HG02840 (cell line): ENCODE results near the gene CR1L.
"Not testable (repeated sequence)": the region's sequence is repeated elsewhere in the genome, so short reads cannot be mapped to it uniquely, and the experiment has no call there.

Experiments
- ATAC-seq: cut with Tn5 transposase; IDR thresholded peaks from one replicate; pipeline ENCODE4 v1.9.1; 2021; ENCODE audit warnings: mild to moderate bottlenecking, moderate library complexity, moderate number of reproducible peaks; ENCODE audit not compliant: unreplicated experiment, low FRiP score

CR1L gene

DNA sequence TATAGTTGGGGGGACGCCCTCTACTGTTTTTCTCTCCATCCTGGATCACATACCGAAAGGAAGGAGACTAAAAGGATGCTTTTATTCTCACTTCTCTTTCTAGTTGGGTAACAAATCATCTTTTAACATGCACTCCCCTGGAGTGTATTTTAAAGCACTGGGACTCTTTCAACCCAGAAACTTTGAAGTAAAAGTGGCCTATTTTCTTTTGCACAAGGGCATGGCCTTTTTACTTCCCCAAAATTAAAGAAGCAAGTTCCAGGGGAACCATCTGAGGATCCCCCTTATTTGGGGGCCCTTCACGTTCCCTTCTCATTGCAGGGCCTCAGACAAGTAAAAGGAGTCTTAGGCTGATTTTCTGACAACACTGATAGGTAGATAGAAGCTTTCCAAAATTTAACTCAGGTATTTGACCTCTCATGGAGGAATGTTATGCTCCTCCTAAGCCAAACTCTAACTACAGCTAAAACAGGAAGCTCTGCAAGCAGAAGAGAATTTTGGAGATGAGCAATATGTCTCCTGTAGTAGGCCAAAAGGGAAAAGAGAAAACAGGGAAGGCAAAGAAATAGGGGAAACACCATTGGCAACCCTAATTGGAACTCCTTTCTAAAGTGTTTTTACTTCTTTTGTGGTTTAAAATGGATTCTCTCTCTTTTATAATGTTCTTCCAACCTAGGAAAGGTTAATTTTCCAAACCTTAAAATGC is 98.1 kb downstream of the CR1L start:
- ATAC-seq: no peak

DNA sequence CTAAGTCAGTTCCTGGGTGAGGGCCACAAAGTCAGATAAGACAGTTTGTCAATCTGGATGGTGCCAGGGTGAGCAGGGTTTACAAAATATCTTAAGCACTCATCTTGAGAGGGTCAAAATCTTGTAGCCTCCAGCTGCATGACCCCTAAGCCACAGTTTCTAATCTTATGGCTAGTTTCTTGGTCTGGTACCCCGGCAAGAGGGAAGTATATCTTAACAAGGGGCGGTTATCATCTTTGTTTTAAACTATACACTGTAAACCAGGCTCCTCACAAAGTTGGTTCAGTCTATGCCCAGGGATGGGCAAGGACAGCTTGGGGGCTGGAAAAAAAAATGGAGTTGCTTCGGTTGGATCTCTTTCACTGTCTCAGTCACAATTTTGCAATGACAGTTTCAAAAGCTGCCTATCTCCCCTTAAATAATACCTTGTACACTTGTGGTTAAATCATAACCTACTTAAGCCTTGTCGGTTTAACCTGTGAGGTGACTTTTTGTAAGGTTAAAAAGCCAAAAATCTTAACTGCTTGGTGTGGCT is 99.1 kb downstream of the CR1L start:
- ATAC-seq: no peak

DNA sequence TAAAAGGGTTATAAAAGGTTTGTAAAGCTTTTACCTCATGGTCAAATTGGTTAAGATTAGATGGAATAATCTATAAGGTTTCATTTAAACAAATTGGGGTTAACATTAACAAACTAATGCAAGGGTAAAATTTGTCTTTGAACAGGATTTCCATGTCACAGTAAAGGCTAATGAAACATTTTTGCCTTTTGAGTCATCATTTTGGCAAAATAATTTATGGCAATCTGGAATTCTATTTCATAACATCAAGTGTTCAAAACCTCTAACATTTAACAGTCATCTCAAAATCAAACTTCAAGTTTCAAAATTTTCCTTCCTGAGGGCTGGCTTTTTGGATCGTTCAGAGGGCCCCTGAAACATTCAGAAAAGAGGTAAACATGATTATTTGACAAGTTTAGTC is 100.4 kb downstream of the CR1L start:
- no peak for ATAC-seq

DNA sequence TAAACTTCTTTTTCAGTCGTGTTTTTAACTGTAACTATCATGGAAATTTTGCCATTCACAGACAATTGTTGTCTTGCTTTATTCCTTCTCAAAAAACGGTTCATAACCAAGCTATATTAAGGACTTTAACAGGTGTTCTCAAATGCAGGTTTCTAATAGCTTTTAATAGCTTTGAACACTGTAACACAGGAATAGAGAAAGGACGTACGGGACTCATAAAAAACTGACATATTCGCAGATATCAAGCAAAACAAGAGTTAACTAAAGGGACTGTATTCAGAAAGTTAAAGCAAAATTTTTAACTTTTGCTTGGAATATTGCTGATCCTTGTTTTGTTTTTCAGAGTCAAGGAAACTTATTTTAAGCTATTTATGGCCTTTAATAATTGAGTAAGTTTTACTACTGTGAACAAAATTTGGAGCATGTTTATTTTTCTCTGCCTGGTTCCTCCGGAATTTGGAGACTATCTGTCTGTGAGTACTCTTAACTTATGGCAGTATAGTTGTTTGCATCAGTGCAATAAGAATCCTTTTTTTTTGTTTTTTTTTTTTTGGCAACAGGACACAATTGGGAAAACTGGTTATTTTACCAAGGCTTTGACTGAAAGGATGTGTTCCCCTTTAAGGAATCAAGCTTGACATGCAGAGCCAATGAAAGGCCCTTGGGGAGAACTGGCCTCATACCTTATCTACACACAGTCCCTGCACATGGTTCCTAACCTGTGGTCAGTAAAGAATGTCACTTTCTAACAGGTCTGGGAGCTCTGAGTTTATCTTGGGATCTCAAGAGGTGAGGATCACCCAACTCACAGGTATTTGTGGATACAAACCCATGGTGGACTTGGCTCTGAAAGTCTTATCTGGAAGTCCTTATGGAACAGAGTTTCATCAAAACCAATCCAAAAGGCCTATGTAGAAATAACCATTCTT is 101.2 kb downstream of the CR1L start:
- ATAC-seq: no peak

DNA sequence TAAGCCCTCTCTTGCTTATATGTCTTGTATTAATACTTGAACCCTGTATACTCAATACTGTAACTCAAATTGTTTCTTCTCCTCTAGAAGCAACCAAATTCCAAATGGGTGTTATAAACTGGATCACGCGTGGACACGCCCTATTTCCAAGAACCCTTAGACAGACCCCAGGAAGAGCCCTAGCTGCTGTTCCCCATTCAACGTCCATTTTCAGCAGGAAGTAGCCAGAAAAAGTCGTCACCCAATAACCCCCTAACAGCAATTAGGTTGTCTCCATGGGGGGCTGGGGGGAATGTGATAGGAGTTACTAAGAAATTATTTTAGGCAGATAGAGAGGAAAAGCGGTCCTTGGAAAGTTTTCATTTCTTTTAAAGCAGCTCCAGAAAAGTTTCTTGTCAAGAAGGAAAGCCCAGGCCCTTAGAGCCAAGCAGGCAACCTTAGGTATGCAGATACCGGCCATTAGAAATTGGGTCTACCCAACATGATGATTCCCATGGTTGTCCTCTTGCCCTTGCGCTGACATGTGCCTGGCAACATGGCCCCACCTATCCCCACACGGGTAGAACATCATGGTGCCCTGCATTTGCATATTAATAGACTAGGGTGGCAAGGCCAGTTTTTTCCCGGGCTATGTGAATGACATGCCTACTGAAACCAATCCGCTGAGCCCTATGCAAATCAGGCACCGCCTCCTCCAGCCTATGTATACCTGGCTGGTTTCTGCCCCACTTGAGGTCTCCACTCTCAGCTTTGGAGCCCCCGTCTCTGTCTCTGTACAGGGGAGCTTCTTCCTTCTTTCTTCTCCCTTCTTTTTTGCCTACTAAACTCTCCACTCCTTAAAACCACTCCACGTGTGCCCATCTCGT is 102.9 kb downstream of the CR1L start:
- no peak for ATAC-seq

- no peak for ATAC-seq
Observed at GRCh38 chr1:207748737-207749528, 104.0 kb downstream of the CR1L start.

- no peak for ATAC-seq
Observed at GRCh38 chr1:207750631-207751305, 105.8 kb downstream of the CR1L start.

- not testable (repeated sequence) for ATAC-seq
Observed at GRCh38 chr1:207751463-207751789, 106.5 kb downstream of the CR1L start.

GRCh38 chr1:207751790-207752455 is 107.0 kb downstream of the CR1L start, which contains the start of gene CD46:
TSS of gene CD46 (plus strand) at chr1:207752054. CDS start at chr1:207752213, 159 bp downstream.
- peak; percentile 90 for ATAC-seq

GRCh38 chr1:207752456-207752998 is 107.6 kb downstream of the CR1L start:
- ATAC-seq: peak; percentile 15

DNA sequence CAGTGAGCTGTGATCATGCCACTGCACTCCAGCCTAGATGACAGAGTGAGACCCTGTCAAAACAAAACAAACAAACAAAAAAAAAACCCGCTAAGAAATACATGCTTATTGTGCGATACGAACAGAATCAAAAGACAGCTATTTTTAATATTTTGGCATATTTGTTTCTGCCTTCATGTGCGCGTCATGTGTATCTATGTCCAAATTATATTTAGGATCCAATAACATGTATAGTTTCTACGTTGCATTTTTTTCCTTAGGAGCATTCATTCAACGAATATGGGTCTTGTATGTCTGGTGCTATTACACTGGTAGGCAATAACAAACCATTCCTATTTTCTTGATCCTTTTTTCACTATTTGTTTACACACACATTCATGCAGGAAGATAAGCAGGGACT is 108.7 kb downstream of the CR1L start:
- ATAC-seq: no peak

GRCh38 chr1:207754011-207754410 is 109.1 kb downstream of the CR1L start:
- no peak for ATAC-seq

DNA sequence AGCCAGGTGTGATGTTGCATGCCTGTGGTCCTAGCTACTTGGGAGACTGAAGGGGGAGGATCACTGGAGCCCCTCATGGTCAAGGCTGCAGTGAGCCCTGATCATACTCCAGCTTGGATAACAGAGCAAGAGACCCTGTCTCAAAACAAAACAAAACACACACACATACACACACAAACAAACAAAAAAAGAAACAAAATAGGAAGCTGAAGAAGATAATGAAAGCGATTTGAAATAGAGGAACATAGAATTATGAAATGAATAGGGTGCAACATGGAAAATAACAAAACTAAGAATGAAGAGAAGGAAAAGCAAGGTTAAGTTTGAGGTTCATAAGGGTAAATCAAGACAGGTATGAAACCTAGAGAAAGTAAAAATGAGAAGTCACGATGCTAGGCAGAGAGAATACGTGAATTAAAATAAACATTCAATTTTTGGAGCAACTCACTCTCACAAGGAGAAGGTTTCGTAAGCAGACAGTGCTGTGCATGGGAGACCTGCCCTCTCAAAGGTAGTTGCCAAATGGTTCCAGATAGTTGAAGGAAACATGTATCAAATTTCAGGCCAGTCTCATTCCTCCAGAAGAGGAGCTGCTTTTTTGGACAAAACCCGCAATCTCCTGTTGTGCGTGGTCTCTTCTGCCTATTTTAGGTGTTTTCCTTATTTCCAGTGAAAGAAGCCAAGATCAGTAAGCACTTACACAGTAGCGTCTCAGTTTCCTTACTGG is 110.2 kb downstream of the CR1L start:
- no peak for ATAC-seq

DNA sequence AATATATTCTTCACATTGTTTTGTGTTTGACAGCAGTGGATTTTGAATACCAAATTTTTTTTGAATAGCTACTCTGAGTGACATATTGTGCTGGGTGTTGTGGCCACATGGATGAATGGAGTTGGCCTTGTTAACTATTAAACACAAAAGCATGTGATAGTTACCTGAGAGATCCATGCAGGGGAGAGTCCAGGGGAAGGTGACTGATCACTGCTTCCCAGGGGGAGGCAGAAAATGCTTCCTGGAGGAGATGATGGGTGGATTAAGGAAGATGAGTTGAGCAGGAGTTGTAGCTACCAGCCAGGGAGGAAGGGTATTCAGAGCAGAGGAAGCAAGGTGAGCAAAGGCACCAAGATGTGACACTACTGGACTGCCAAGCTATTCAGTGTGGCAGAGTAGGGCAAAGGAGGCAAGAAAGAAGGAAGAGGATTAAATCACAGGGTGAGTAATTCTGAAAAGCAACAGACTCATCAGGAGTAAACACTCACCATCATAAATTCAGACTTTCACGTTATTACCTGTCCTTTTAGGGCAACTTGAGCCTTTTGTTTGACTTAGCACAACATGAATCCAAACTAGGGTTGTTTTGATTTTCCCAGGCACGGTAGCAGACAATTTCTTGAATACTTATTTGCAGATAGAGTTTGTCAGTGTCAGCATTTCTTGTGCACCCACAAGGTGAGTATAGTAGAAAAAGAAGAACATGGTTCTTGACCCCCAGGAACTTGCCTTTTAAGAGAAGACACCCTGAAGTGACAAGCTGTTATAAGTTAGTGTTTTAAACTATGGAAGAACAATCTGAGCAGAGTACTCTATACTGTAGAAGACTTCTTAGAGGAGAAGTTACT is 111.1 kb downstream of the CR1L start:
- ATAC-seq: no peak

GRCh38 chr1:207762622-207763021 is 117.7 kb downstream of the CR1L start:
- ATAC-seq: no peak

GRCh38 chr1:207763091-207763490 is 118.2 kb downstream of the CR1L start:
- ATAC-seq: no peak

GRCh38 chr1:207763972-207764371 is 119.0 kb downstream of the CR1L start:
- ATAC-seq: no peak
